Thymus (tissue), 11 donors: ENCODE data around the gene RAI14. TPM values are rescaled to one million over a fixed set of nuclear protein-coding genes. Genes with fewer than 3 reads are reported as not detected.

Experiments
- DNase-seq, 9 donors: peaks; one replicate each; pipeline ENCODE4 v3.0.0-alpha.2; 2013; ENCODE audit warnings: low spot score in 9 of 9, low read depth in 6 of 9, missing footprints in 1 of 9
- H3K27ac ChIP-seq, 2 donors: one replicate each; pipeline ENCODE4 v1.5.1; 2013; ENCODE audit warnings: control low read depth in 1 of 2, low read depth in 1 of 2, low read length in 1 of 2, mild to moderate bottlenecking in 1 of 2, moderate library complexity in 1 of 2
- H3K27me3 ChIP-seq, 2 donors: one replicate each; pipeline ENCODE4 v1.5.1; 2013; ENCODE audit warnings: low read length in 1 of 2; ENCODE audit not compliant: control insufficient read depth in 2 of 2, insufficient read depth in 1 of 2
- H3K36me3 ChIP-seq, 2 donors: one replicate each; pipeline ENCODE4 v1.5.1; 2013; ENCODE audit warnings: low read length in 1 of 2, mild to moderate bottlenecking in 1 of 2, moderate library complexity in 1 of 2; ENCODE audit not compliant: control insufficient read depth in 2 of 2, insufficient read depth in 2 of 2
- H3K4me1 ChIP-seq, 2 donors: one replicate each; pipeline ENCODE4 v1.5.1; 2013; ENCODE audit warnings: low read length in 2 of 2; ENCODE audit not compliant: control insufficient read depth in 2 of 2, insufficient read depth in 2 of 2
- H3K4me3 ChIP-seq, 2 donors: one replicate each; pipeline ENCODE4 v1.5.1; 2013; ENCODE audit warnings: low read length in 2 of 2, control low read depth in 1 of 2, mild to moderate bottlenecking in 1 of 2
- H3K9me3 ChIP-seq, 2 donors: one replicate each; pipeline ENCODE4 v1.5.1; 2013; ENCODE audit warnings: low read length in 1 of 2, mild to moderate bottlenecking in 1 of 2; ENCODE audit not compliant: control insufficient read depth in 2 of 2, insufficient read depth in 1 of 2
- WGBS: extraction: QIAGEN DNeasy Blood & Tissue Kit; methylation state at CpG from one replicate; pipeline ENCODE4 v1.1.7; 2013; 5-methylcytosine and 5-hydroxymethylcytosine counted together
- polyA plus RNA-seq: library from polyadenylated mRNA; stranded (reverse); fragments of 200-250 nt; gene quantifications from one replicate; pipeline ENCODE4 v1.2.3, GENCODE V29; 2013
- total RNA-seq: library from RNA; stranded (reverse); fragments of 120-200 nt; gene quantifications from one replicate; pipeline ENCODE4 v1.2.4, GENCODE V29; 2013
- donor health status: healthy.

Gene RAI14
- total and polyA plus RNA-seq, 2 donors, result 6.0 to 10.4 TPM

- Histone ChIP-seq H3K4me1 (no peaks in the 10 kb centered on the region), H3K36me3 (no peaks in the 10 kb centered on the region), H3K27me3 (no peaks in the 10 kb centered on the region), H3K27ac (no peak overlapping the region), H3K4me3 (no peak overlapping the region), H3K9me3 (no peaks in the 10 kb centered on the region)
- DNase-seq, result no peak
- 95% methylated on average over 6 of the region's 6 CpGs for WGBS
These were observed 53.9 kb downstream of the RAI14 start for GRCh38 chr5:34709861-34710673.

GRCh38 chr5:34712565-34712964 is 56.4 kb downstream of the RAI14 start:
- Histone ChIP-seq H3K27ac (no peak overlapping the region), H3K36me3 (no peaks in the 10 kb centered on the region), H3K4me1 (no peaks in the 10 kb centered on the region), H3K27me3 (no peaks in the 10 kb centered on the region), H3K4me3 (no peak overlapping the region), H3K9me3 (no peaks in the 10 kb centered on the region)
- 95% methylated on average over 4 of the region's 4 CpGs for WGBS
- DNase-seq, result no peak

- Histone ChIP-seq H3K36me3 (no peaks in the 10 kb centered on the region), H3K27ac (no peak overlapping the region), H3K4me3 (no peak overlapping the region), H3K4me1 (no peaks in the 10 kb centered on the region), H3K9me3 (no peaks in the 10 kb centered on the region), H3K27me3 (no peaks in the 10 kb centered on the region)
- 96% methylated on average over 1 of the region's 1 CpG for WGBS
- no peak for DNase-seq
These were observed 59.6 kb downstream of the RAI14 start for GRCh38 chr5:34715711-34716110.

GRCh38 chr5:34716986-34717385 is 60.9 kb downstream of the RAI14 start:
- Histone ChIP-seq H3K4me1 (no peaks in the 10 kb centered on the region), H3K27ac (no peak overlapping the region), H3K36me3 (no peaks in the 10 kb centered on the region), H3K27me3 (no peaks in the 10 kb centered on the region), H3K4me3 (no peak overlapping the region), H3K9me3 (no peaks in the 10 kb centered on the region)
- 70% methylated on average over 2 of the region's 2 CpGs for WGBS
- no peak for DNase-seq

- Histone ChIP-seq H3K4me3 (no peak overlapping the region), H3K27ac (no peak overlapping the region), H3K4me1 (no peaks in the 10 kb centered on the region), H3K27me3 (no peaks in the 10 kb centered on the region), H3K36me3 (no peaks in the 10 kb centered on the region), H3K9me3 (no peaks in the 10 kb centered on the region)
- WGBS, result 81% methylated on average over 9 of the region's 9 CpGs
- DNase-seq, result no peak
These were observed 61.5 kb downstream of the RAI14 start for GRCh38 chr5:34717426-34718327.

- WGBS, result 97% methylated on average over 4 of the region's 4 CpGs
- Histone ChIP-seq H3K27ac (no peak overlapping the region), H3K4me1 (no peaks in the 10 kb centered on the region), H3K4me3 (no peak overlapping the region), H3K36me3 (no peaks in the 10 kb centered on the region), H3K9me3 (no peaks in the 10 kb centered on the region), H3K27me3 (no peaks in the 10 kb centered on the region)
- DNase-seq, result no peak
These were observed 62.4 kb downstream of the RAI14 start for GRCh38 chr5:34718516-34718915.

GRCh38 chr5:34719029-34719428 is 62.9 kb downstream of the RAI14 start:
- 94% methylated on average over 8 of the region's 8 CpGs for WGBS
- Histone ChIP-seq H3K36me3 (no peaks in the 10 kb centered on the region), H3K27me3 (no peaks in the 10 kb centered on the region), H3K4me3 (no peak overlapping the region), H3K9me3 (no peaks in the 10 kb centered on the region), H3K4me1 (no peaks in the 10 kb centered on the region), H3K27ac (no peak overlapping the region)
- DNase-seq, result no peak

GRCh38 chr5:34721327-34721726 is 65.2 kb downstream of the RAI14 start:
- 95% methylated on average over 3 of the region's 3 CpGs for WGBS

GRCh38 chr5:34722183-34722582 is 66.1 kb downstream of the RAI14 start:
- no peaks in the 10 kb centered on the region for H3K9me3 ChIP-seq
- no peak overlapping the region for H3K27ac ChIP-seq
- H3K27me3 ChIP-seq, result no peaks in the 10 kb centered on the region
- DNase-seq, result no peak
- no peaks in the 10 kb centered on the region for H3K36me3 ChIP-seq
- 88% methylated on average over 2 of the region's 2 CpGs for WGBS
- H3K4me3 ChIP-seq, result no peak overlapping the region
- no peaks in the 10 kb centered on the region for H3K4me1 ChIP-seq

More at GRCh38 chr5:34721327-34721726, 65.2 kb downstream of the RAI14 start:
- Histone ChIP-seq H3K27ac (no peak overlapping the region), H3K9me3 (no peaks in the 10 kb centered on the region), H3K4me3 (no peak overlapping the region), H3K4me1 (no peaks in the 10 kb centered on the region), H3K27me3 (no peaks in the 10 kb centered on the region), H3K36me3 (no peaks in the 10 kb centered on the region)
- no peak for DNase-seq
